HG03460 (cell line): ENCODE results near the gene LRMDA.
"Not testable (repeated sequence)": the region's sequence is repeated elsewhere in the genome, so short reads cannot be mapped to it uniquely, and the experiment has no call there.

Experiments used
- ATAC-seq: cut with Tn5 transposase; IDR thresholded peaks from one replicate; pipeline ENCODE4 v1.9.1; 2021; ENCODE audit not compliant: unreplicated experiment

LRMDA gene

GRCh38 chr10:75733135-75733890, 301.9 kb downstream of the LRMDA start:
- ATAC-seq = no peak

- no peak for ATAC-seq
Measured at GRCh38 chr10:75736151-75736640, 304.8 kb downstream of the LRMDA start.

GRCh38 chr10:75736889-75737579, 305.6 kb downstream of the LRMDA start:
- ATAC-seq = no peak

- no peak for ATAC-seq
Measured at GRCh38 chr10:75737580-75737949, 306.1 kb downstream of the LRMDA start.

- no peak for ATAC-seq
Measured at GRCh38 chr10:75738924-75739323, 307.5 kb downstream of the LRMDA start.

- ATAC-seq = no peak
Measured at GRCh38 chr10:75739414-75740143, 308.2 kb downstream of the LRMDA start.

GRCh38 chr10:75740541-75740940, 309.1 kb downstream of the LRMDA start:
- ATAC-seq = no peak

- no peak for ATAC-seq
Measured at GRCh38 chr10:75742355-75742754, 310.9 kb downstream of the LRMDA start.

- no peak for ATAC-seq
Measured at GRCh38 chr10:75743291-75743778, 311.9 kb downstream of the LRMDA start.

GRCh38 chr10:75744261-75744660, 312.8 kb downstream of the LRMDA start:
- no peak for ATAC-seq

GRCh38 chr10:75746356-75746755, 314.9 kb downstream of the LRMDA start:
- ATAC-seq = no peak

GRCh38 chr10:75750093-75750875, 318.9 kb downstream of the LRMDA start:
- ATAC-seq = not testable (repeated sequence)

GRCh38 chr10:75751232-75751631, 319.8 kb downstream of the LRMDA start:
- ATAC-seq = no peak

- no peak for ATAC-seq
Measured at GRCh38 chr10:75753621-75754020, 322.2 kb downstream of the LRMDA start.

- no peak for ATAC-seq
Measured at GRCh38 chr10:75754096-75754831, 322.8 kb downstream of the LRMDA start.

GRCh38 chr10:75755528-75755927, 324.1 kb downstream of the LRMDA start:
- no peak for ATAC-seq

- ATAC-seq = no peak
Measured at GRCh38 chr10:75761289-75761688, 329.9 kb downstream of the LRMDA start.

GRCh38 chr10:75762431-75762802, 331.0 kb downstream of the LRMDA start:
- ATAC-seq = no peak

GRCh38 chr10:75763652-75764051, 332.2 kb downstream of the LRMDA start:
- no peak for ATAC-seq
